Endodermal cell (in vitro differentiated cells): ENCODE results near the gene TMEM244. TPM values are rescaled to one million over a fixed set of nuclear protein-coding genes. Genes with fewer than 3 reads are reported as not detected.

ENCODE experiments used
- DNase-seq: peaks from one replicate; pipeline ENCODE4 v3.0.0-alpha.2; 2017
- H3K27ac ChIP-seq: 2 replicates; pipeline ENCODE4 v1.5.1; 2013; ENCODE audit warnings: mild to moderate bottlenecking, low read depth, low read length, moderate library complexity
- H3K27me3 ChIP-seq: 2 replicates; pipeline ENCODE4 v1.6.1; 2013; ENCODE audit warnings: mild to moderate bottlenecking, low read length, moderate library complexity; ENCODE audit not compliant: insufficient read depth, control insufficient read depth, poor library complexity, severe bottlenecking
- H3K36me3 ChIP-seq: 2 replicates; pipeline ENCODE4 v1.7.0; 2013; ENCODE audit warnings: mild to moderate bottlenecking, low read length, moderate library complexity; ENCODE audit not compliant: control insufficient read depth, insufficient read depth
- H3K4me1 ChIP-seq: one replicate; pipeline ENCODE4 v1.7.0; 2013; ENCODE audit warnings: low read length; ENCODE audit not compliant: control insufficient read depth, insufficient read depth
- H3K4me3 ChIP-seq: 2 replicates; pipeline ENCODE4 v1.5.1; 2013; ENCODE audit warnings: mild to moderate bottlenecking, low read length, moderate library complexity
- H3K9ac ChIP-seq: 2 replicates; pipeline ENCODE4 v1.6.1; 2013; ENCODE audit warnings: mild to moderate bottlenecking, low read length, moderate library complexity; ENCODE audit not compliant: poor library complexity, severe bottlenecking; ENCODE audit errors: extremely low read depth
- H3K9me3 ChIP-seq: 2 replicates; pipeline ENCODE4 v1.6.1; 2013; ENCODE audit warnings: mild to moderate bottlenecking, low read length, moderate library complexity; ENCODE audit not compliant: control insufficient read depth
- H3K27ac Mint-ChIP-seq: 2 replicates; pipeline ENCODE4 v1.8.0; 2020; ENCODE audit warnings: mixed read lengths
- H3K27me3 Mint-ChIP-seq: 2 replicates; pipeline ENCODE4 v1.8.0; 2021; ENCODE audit warnings: mild to moderate bottlenecking, mixed read lengths; ENCODE audit not compliant: insufficient read depth
- H3K36me3 Mint-ChIP-seq: 2 replicates; pipeline ENCODE4 v1.8.0; 2020; ENCODE audit warnings: low read depth, mixed read lengths
- H3K4me1 Mint-ChIP-seq: 2 replicates; pipeline ENCODE4 v1.8.0; 2020; ENCODE audit warnings: mixed read lengths
- H3K4me3 Mint-ChIP-seq: 2 replicates; pipeline ENCODE4 v1.8.0; 2020; ENCODE audit warnings: mild to moderate bottlenecking, moderate library complexity, mixed read lengths
- H3K9me3 Mint-ChIP-seq: 2 replicates; pipeline ENCODE4 v1.8.0; 2020; ENCODE audit warnings: mild to moderate bottlenecking, mixed read lengths
- CTCF ChIP-seq: fragments of 200-600 bp; sonication (generic); conservative IDR thresholded peaks from 2 replicates; pipeline ENCODE4 v1.5.0; 2021; ENCODE audit warnings: antibody characterized with exemption, mild to moderate bottlenecking
- WGBS, 2 experiments: methylation state at CpG; one replicate each; pipeline versions ENCODE4 v1.1.5 to v1.1.7; 2013; ENCODE audit warnings: missing lambda C conversion rate in 2 of 2, mixed read lengths in 1 of 2; ENCODE audit not compliant: insufficient coverage in 1 of 2, insufficient read length in 1 of 2; 5-methylcytosine and 5-hydroxymethylcytosine counted together
- total RNA-seq, 2 donors: library from RNA; stranded (reverse); fragmentation: NEBNext Ultra II Directional in 1 of 2; extraction: Animal tissue kit (Norgen Biotek cat#: 25700) in 1 of 2; gene quantifications; 2 replicates in 1 of 2; 3 replicates in 1 of 2; pipeline ENCODE4 v1.2.1, GENCODE V29; 2021

The TMEM244 gene
- total RNA-seq, 2 donors from 2014 or later: not detected

- peaks cover 26% of the 10 kb centered on the region for H3K4me1 Mint-ChIP-seq
- H3K27ac ChIP-seq: no peak overlapping the region
- TF ChIP-seq CTCF: no peak
Observed at GRCh38 chr6:129865013-129865412, 3.9 kb upstream of the TMEM244 start.

GRCh38 chr6:129863664-129864063 is 2.5 kb upstream of the TMEM244 start:
- Histone ChIP-seq H3K9me3 (peaks cover 10% of the 10 kb centered on the region), H3K27me3 (no peaks in the 10 kb centered on the region), H3K36me3 (no peaks in the 10 kb centered on the region), H3K4me1 (peaks cover 4% of the 10 kb centered on the region), H3K27ac (no peak overlapping the region), H3K9ac (no peak overlapping the region), H3K4me3 (no peak overlapping the region)
- no peak for TF ChIP-seq CTCF
- WGBS, 2 experiments: 86 to 93% methylated on average over 1 to 6 of the region's 6 CpGs
- H3K9me3 Mint-ChIP-seq: peaks cover 7% of the 10 kb centered on the region
- no peaks in the 10 kb centered on the region for H3K27me3 Mint-ChIP-seq
- no peak overlapping the region for H3K4me3 Mint-ChIP-seq
- peaks cover 26% of the 10 kb centered on the region for H3K4me1 Mint-ChIP-seq
- H3K27ac Mint-ChIP-seq: no peak overlapping the region
- no peak for DNase-seq
- no peaks in the 10 kb centered on the region for H3K36me3 Mint-ChIP-seq

More at GRCh38 chr6:129865013-129865412, 3.9 kb upstream of the TMEM244 start:
- peaks cover 10% of the 10 kb centered on the region for H3K9me3 ChIP-seq
- no peak overlapping the region for H3K4me3 ChIP-seq
- Mint-ChIP-seq H3K27me3 (no peaks in the 10 kb centered on the region), H3K9me3 (peaks cover 7% of the 10 kb centered on the region), H3K27ac (no peak overlapping the region), H3K36me3 (no peaks in the 10 kb centered on the region), H3K4me3 (no peak overlapping the region)
- no peak for DNase-seq
- H3K4me1 ChIP-seq: peaks cover 4% of the 10 kb centered on the region
- no peaks in the 10 kb centered on the region for H3K36me3 ChIP-seq
- 89 to 95% methylated on average over 3 to 4 of the region's 4 CpGs for WGBS, 2 experiments
- H3K9ac ChIP-seq: no peak overlapping the region
- no peaks in the 10 kb centered on the region for H3K27me3 ChIP-seq

GRCh38 chr6:129859524-129859923 is 1.6 kb downstream of the TMEM244 start:
- Mint-ChIP-seq H3K27ac (no peak overlapping the region), H3K27me3 (no peaks in the 10 kb centered on the region), H3K36me3 (no peaks in the 10 kb centered on the region), H3K4me3 (no peak overlapping the region), H3K4me1 (peaks cover 9% of the 10 kb centered on the region), H3K9me3 (no peaks in the 10 kb centered on the region)
- H3K4me3 ChIP-seq: no peak overlapping the region
- H3K36me3 ChIP-seq: no peaks in the 10 kb centered on the region
- no peaks in the 10 kb centered on the region for H3K9me3 ChIP-seq
- WGBS, 2 experiments: 94 to 100% methylated on average over 1 to 2 of the region's 2 CpGs
- no peak overlapping the region for H3K27ac ChIP-seq
- TF ChIP-seq CTCF: no peak
- H3K4me1 ChIP-seq: peaks cover 4% of the 10 kb centered on the region
- H3K9ac ChIP-seq: no peak overlapping the region
- DNase-seq: no peak
- no peaks in the 10 kb centered on the region for H3K27me3 ChIP-seq
